Esophagus squamous epithelium (tissue), 5 donors: ENCODE results near the gene FZD10. TPM values are rescaled to one million over a fixed set of nuclear protein-coding genes. Genes with fewer than 3 reads are reported as not detected.

Source experiments
- DNase-seq: peaks from one replicate; lab custom pipeline; 2025; lab: John Stamatoyannopoulos, UW
- H3K27ac ChIP-seq, 4 donors: fragments of 200-600 bp; sonication (generic); one replicate each; pipeline ENCODE4 v1.5.1; 2016 to 2019; ENCODE audit warnings: mild to moderate bottlenecking in 1 of 4
- H3K27me3 ChIP-seq, 4 donors: fragments of 200-600 bp; sonication (generic); 1 replicate in 3 of 4; 2 replicates in 1 of 4; pipeline versions ENCODE4 v1.5.1 to v1.6.0; 2017 to 2021; ENCODE audit warnings: antibody characterized with exemption in 1 of 4
- H3K36me3 ChIP-seq, 3 donors: fragments of 200-600 bp; sonication (generic); one replicate each; pipeline ENCODE4 v1.5.1; 2016 to 2019
- H3K4me1 ChIP-seq, 3 donors: fragments of 200-600 bp; sonication (generic); one replicate each; pipeline ENCODE4 v1.5.1; 2017 to 2019
- H3K4me3 ChIP-seq, 4 donors: fragments of 200-600 bp; sonication (generic); 1 replicate in 3 of 4; 2 replicates in 1 of 4; pipeline ENCODE4 v1.5.1; 2016 to 2019; ENCODE audit warnings: mild to moderate bottlenecking in 2 of 4, moderate library complexity in 1 of 4
- H3K9me3 ChIP-seq, 3 donors: fragments of 200-600 bp; sonication (generic); one replicate each; pipeline ENCODE4 v1.5.1; 2016 to 2019
- CTCF ChIP-seq, 6 experiments: fragments of 450-650 bp in 4 of 6; fragments of 200-600 bp in 2 of 6; sonication (generic) in 2 of 6; IDR thresholded peaks; one replicate each; pipeline ENCODE4 v1.5.1; 2016 to 2019; ENCODE audit warnings: antibody characterized with exemption in 6 of 6, mild to moderate bottlenecking in 4 of 6, moderate library complexity in 4 of 6
- POLR2A ChIP-seq, 4 donors: fragments of 450-650 bp; IDR thresholded peaks; one replicate each; pipeline ENCODE4 v1.6.1; 2017; ENCODE audit warnings: antibody characterized with exemption in 4 of 4, mild to moderate bottlenecking in 4 of 4, moderate library complexity in 3 of 4
- WGBS, 2 donors: methylation state at CpG; one replicate each; pipeline ENCODE4 v1.1.5; 2018; 5-methylcytosine and 5-hydroxymethylcytosine counted together
- intact Hi-C: fragments of 100-400 bp; cut with DNase I; formaldehyde crosslinking; loops from one replicate; pipeline ENCODE4 v1.15.0; 2022
- total RNA-seq, 4 donors: library from RNA; depleted of rRNA; stranded (reverse); fragments of >200 nt; gene quantifications; one replicate each; pipeline ENCODE4 v1.1.0, GENCODE V29; 2016
- donor health status: DM: yes; HTN: yes; CAD: no.

Gene FZD10
- total RNA-seq, 4 donors from 2014 or later: 7.2 to 16.3 (median 11.6) TPM

- DNase-seq: no peak
- peaks cover 0 to 46% (median 4%) of the 10 kb centered on the region in 3 donors for H3K4me1 ChIP-seq
- H3K27me3 ChIP-seq: no peaks in the 10 kb centered on the region
- H3K9me3 ChIP-seq: no peaks in the 10 kb centered on the region
- no peaks in the 10 kb centered on the region for H3K36me3 ChIP-seq
- intact Hi-C loops: no loop called here
- no peak overlapping the region for H3K27ac ChIP-seq
- no peak overlapping the region for H3K4me3 ChIP-seq
- TF ChIP-seq POLR2A (IDR thresholded peaks at IDR 0.05): no peak
- TF ChIP-seq CTCF (IDR thresholded peaks at IDR 0.05): no peak
- 72 to 84% methylated on average over 5 of the region's 5 CpGs for WGBS, 2 donors
Observed at GRCh38 chr12:130117701-130118100, 44.6 kb upstream of the FZD10 start.

GRCh38 chr12:130118181-130118580 is 44.1 kb upstream of the FZD10 start:
- WGBS, 2 donors: 71 to 90% methylated on average over 1 to 4 of the region's 6 CpGs
- Histone ChIP-seq H3K27ac (peak overlapping the region in 1 of 4 donors; percentile 33), H3K36me3 (no peaks in the 10 kb centered on the region), H3K9me3 (no peaks in the 10 kb centered on the region), H3K4me1 (peaks cover 0 to 46% (median 4%) of the 10 kb centered on the region in 3 donors), H3K27me3 (no peaks in the 10 kb centered on the region), H3K4me3 (no peak overlapping the region)
- TF ChIP-seq CTCF (IDR thresholded peaks at IDR 0.05) (no peak), POLR2A (IDR thresholded peaks at IDR 0.05) (no peak)
- no peak for DNase-seq
- intact Hi-C loops: no loop called here

DNA sequence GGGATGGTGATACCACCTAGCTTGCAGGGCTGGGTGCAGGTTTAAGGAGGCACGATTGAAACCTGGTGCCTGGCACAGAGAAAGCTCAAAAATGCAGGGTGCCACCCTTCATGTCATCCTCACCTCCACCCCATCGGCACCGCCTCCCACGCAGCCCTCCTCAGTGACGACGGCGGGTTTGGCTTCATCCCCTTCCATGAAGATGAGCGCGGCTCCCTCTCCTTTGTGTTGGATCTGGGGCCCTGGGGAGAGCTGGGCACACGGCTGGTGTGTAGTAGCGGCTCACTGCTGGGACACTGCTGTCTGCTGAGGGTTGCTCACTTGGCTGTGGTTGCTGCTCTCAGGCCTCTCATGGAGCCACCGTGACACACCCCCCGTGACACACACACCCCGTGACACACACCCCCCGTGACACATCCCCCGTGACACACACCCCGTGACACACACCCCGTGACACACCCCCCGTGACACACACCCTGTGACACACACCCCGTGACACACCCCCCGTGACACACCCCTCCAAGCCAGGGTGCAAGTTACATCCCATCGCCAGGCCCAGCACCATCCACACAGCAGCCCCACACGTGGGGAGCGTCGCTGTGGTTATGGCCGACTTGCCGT is 42.9 kb upstream of the FZD10 start:
- Histone ChIP-seq H3K36me3 (no peaks in the 10 kb centered on the region), H3K4me3 (no peak overlapping the region), H3K9me3 (no peaks in the 10 kb centered on the region), H3K27me3 (no peaks in the 10 kb centered on the region), H3K4me1 (peaks cover 0 to 47% (median 4%) of the 10 kb centered on the region in 3 donors), H3K27ac (peak overlapping the region in 2 of 4 donors; percentile 32 to 42)
- WGBS, 2 donors: 78 to 85% methylated on average over 6 to 19 of the region's 27 CpGs
- intact Hi-C loops: no loop called here
- no peak for TF ChIP-seq POLR2A (IDR thresholded peaks at IDR 0.05)
- no peak for DNase-seq

GRCh38 chr12:130120012-130120805 is 42.1 kb upstream of the FZD10 start:
- TF ChIP-seq POLR2A (IDR thresholded peaks at IDR 0.05): no peak
- no peak for TF ChIP-seq CTCF (IDR thresholded peaks at IDR 0.05)
- DNase-seq: no peak
- Histone ChIP-seq H3K27ac (peak overlapping the region in 3 of 4 donors; percentile 7 to 48 (median 30)), H3K4me1 (peaks cover 0 to 55% (median 4%) of the 10 kb centered on the region in 3 donors), H3K9me3 (no peaks in the 10 kb centered on the region), H3K27me3 (no peaks in the 10 kb centered on the region), H3K4me3 (no peak overlapping the region), H3K36me3 (no peaks in the 10 kb centered on the region)
- 80 to 100% methylated on average over 2 to 4 of the region's 31 CpGs for WGBS, 2 donors
- intact Hi-C loops: no loop called here

GRCh38 chr12:130121226-130122000 is 40.9 kb upstream of the FZD10 start:
- H3K27me3 ChIP-seq: no peaks in the 10 kb centered on the region

More at GRCh38 chr12:130121226-130122000, 40.9 kb upstream of the FZD10 start:
- no peak overlapping the region for H3K4me3 ChIP-seq
- H3K36me3 ChIP-seq: no peaks in the 10 kb centered on the region
- TF ChIP-seq POLR2A (IDR thresholded peaks at IDR 0.05) (no peak), CTCF (IDR thresholded peaks at IDR 0.05) (no peak)
- no peaks in the 10 kb centered on the region for H3K9me3 ChIP-seq
- 54 to 65% methylated on average over 11 of the region's 11 CpGs for WGBS, 2 donors
- H3K27ac ChIP-seq: peak overlapping the region in 3 of 4 donors; percentile 13 to 48 (median 24)
- peaks cover 11 to 67% (median 14%) of the 10 kb centered on the region in 3 donors for H3K4me1 ChIP-seq
- intact Hi-C loops: no loop called here
- no peak for DNase-seq
